DND-41 (cell line): ENCODE results near the gene ABCA2.

Experiments
- ATAC-seq: fragments of 200-7000 bp; cut with Tn5 transposase; 3 replicates; pipeline ENCODE4 v1.9.1; 2021; ENCODE audit warnings: low read depth; ENCODE audit not compliant: insufficient read depth
- DNase-seq: peaks from one replicate; pipeline ENCODE4 v3.0.0-alpha.2; 2020
- H2AFZ ChIP-seq: 2 replicates; pipeline ENCODE4 v1.6.0; 2012; ENCODE audit warnings: low read depth, low read length
- H3K27ac ChIP-seq: 2 replicates; pipeline ENCODE4 v1.5.1; 2012; ENCODE audit warnings: low read length, inconsistent platforms
- H3K27me3 ChIP-seq: fragments of 200-600 bp; sonication (generic); 2 replicates; pipeline ENCODE4 v1.6.0; 2012; ENCODE audit warnings: low read length, mild to moderate bottlenecking, inconsistent platforms; ENCODE audit not compliant: insufficient read depth, poor library complexity
- H3K36me3 ChIP-seq: 2 replicates; pipeline ENCODE4 v1.5.1; 2012; ENCODE audit warnings: low read length, inconsistent platforms; ENCODE audit not compliant: insufficient read depth
- H3K4me1 ChIP-seq: 2 replicates; pipeline ENCODE4 v1.5.1; 2012; ENCODE audit warnings: mild to moderate bottlenecking, low read length; ENCODE audit not compliant: insufficient read depth
- H3K4me2 ChIP-seq: 2 replicates; pipeline ENCODE4 v1.6.0; 2012; ENCODE audit warnings: mild to moderate bottlenecking, moderate library complexity, low read length, inconsistent platforms; ENCODE audit not compliant: insufficient read depth
- H3K4me3 ChIP-seq, 2 experiments: fragments of 200-600 bp in 1 of 2; shearing (Covaris generic) in 1 of 2; 2 replicates each; pipeline ENCODE4 v1.5.1; 2012 to 2016; ENCODE audit warnings: inconsistent platforms in 2 of 2, low read length in 2 of 2, mild to moderate bottlenecking in 2 of 2, low read depth in 1 of 2, moderate library complexity in 1 of 2
- H3K79me2 ChIP-seq: 2 replicates; pipeline ENCODE4 v1.6.0; 2012; ENCODE audit warnings: low read length, inconsistent platforms; ENCODE audit not compliant: insufficient read depth
- H3K9ac ChIP-seq: 2 replicates; pipeline ENCODE4 v1.6.0; 2012; ENCODE audit warnings: low read depth, mild to moderate bottlenecking, inconsistent platforms, low read length, moderate library complexity
- H3K9me3 ChIP-seq: 2 replicates; pipeline ENCODE4 v1.5.1; 2012; ENCODE audit warnings: low read length, moderate library complexity, mild to moderate bottlenecking, inconsistent platforms; ENCODE audit not compliant: insufficient read depth, severe bottlenecking
- H4K20me1 ChIP-seq: 2 replicates; pipeline ENCODE4 v1.6.0; 2012; ENCODE audit warnings: low read length; ENCODE audit not compliant: insufficient read depth
- CTCF ChIP-seq: IDR thresholded peaks from 2 replicates; pipeline ENCODE4 v1.5.1; 2012; ENCODE audit warnings: borderline replicate concordance, low read length, moderate library complexity, mild to moderate bottlenecking; ENCODE audit not compliant: poor library complexity, severe bottlenecking; ENCODE audit errors: extremely low read depth
- EZH2 ChIP-seq: IDR thresholded peaks from 3 replicates; pipeline ENCODE4 v1.6.1; 2012; ENCODE audit warnings: borderline replicate concordance, low read depth, mild to moderate bottlenecking, moderate library complexity, low read length, inconsistent platforms; ENCODE audit not compliant: severe bottlenecking

Gene ABCA2

GRCh38 chr9:136983167-136983566, 44.9 kb downstream of the ABCA2 start:
- Histone ChIP-seq H2AFZ (no peak overlapping the region), H3K27ac (no peak overlapping the region)

GRCh38 chr9:136982232-136983051, 45.6 kb downstream of the ABCA2 start, which contains the start of gene LCNL1:
LCNL1 (plus strand) TSS chr9:136982993; CDS start chr9:136983587, 594 bp downstream.
- Histone ChIP-seq H2AFZ (no peak within 1 kb of the TSS), H3K9me3 (no peaks in the 10 kb centered on the region), H4K20me1 (no peaks in the 10 kb centered on the region), H3K4me1 (no peaks in the 10 kb centered on the region), H3K9ac (no peak within 1 kb of the TSS), H3K36me3 (no peaks in the 10 kb centered on the region), H3K27me3 (no peaks in the 10 kb centered on the region), H3K27ac (no peak within 1 kb of the TSS), H3K4me3 (no peak within 1 kb of the TSS), H3K79me2 (no peaks in the 10 kb centered on the region), H3K4me2 (no peak within 1 kb of the TSS)
- ATAC-seq, result no peak
- DNase-seq, result no peak
- TF ChIP-seq EZH2 (no peak), CTCF (no peak)

More at GRCh38 chr9:136983167-136983566, 44.9 kb downstream of the ABCA2 start:
- no peaks in the 10 kb centered on the region for H3K27me3 ChIP-seq
- H3K4me2 ChIP-seq, result no peak overlapping the region
- H3K4me1 ChIP-seq, result no peaks in the 10 kb centered on the region
- H3K79me2 ChIP-seq, result no peaks in the 10 kb centered on the region
- no peak for DNase-seq
- no peaks in the 10 kb centered on the region for H3K36me3 ChIP-seq
- no peak for ATAC-seq
- no peaks in the 10 kb centered on the region for H4K20me1 ChIP-seq
- H3K9me3 ChIP-seq, result no peaks in the 10 kb centered on the region
- H3K9ac ChIP-seq, result no peak overlapping the region
- TF ChIP-seq EZH2 (no peak), CTCF (no peak)
- H3K4me3 ChIP-seq, result no peak overlapping the region

GRCh38 chr9:136981588-136982231, 46.3 kb downstream of the ABCA2 start:
- H4K20me1 ChIP-seq, result no peaks in the 10 kb centered on the region
- no peaks in the 10 kb centered on the region for H3K4me1 ChIP-seq
- no peak overlapping the region for H3K4me3 ChIP-seq
- DNase-seq (no peak), ATAC-seq (no peak)
- H3K9me3 ChIP-seq, result no peaks in the 10 kb centered on the region
- no peak overlapping the region for H3K4me2 ChIP-seq
- H2AFZ ChIP-seq, result no peak overlapping the region
- no peaks in the 10 kb centered on the region for H3K36me3 ChIP-seq
- no peaks in the 10 kb centered on the region for H3K27me3 ChIP-seq
- H3K79me2 ChIP-seq, result no peaks in the 10 kb centered on the region
- H3K9ac ChIP-seq, result no peak overlapping the region
- TF ChIP-seq CTCF (no peak), EZH2 (no peak)
- H3K27ac ChIP-seq, result no peak overlapping the region
